CD4-positive, alpha-beta memory T cell (primary cell): Measurements from ENCODE around the gene CBL. TPM values are rescaled to one million over a fixed set of nuclear protein-coding genes. Genes with fewer than 3 reads are reported as not detected.
A peak's percentile ranks its signal among the peaks of the same experiment; 100 is the strongest.

Experiments
- CTCF ChIA-PET: fragments of 350-600 bp; sonication (Branson Sonifier 250); formaldehyde crosslinking; loops from one replicate; lab custom pipeline; 2021; ENCODE audit warnings: inconsistent platforms; ENCODE audit not compliant: partially characterized antibody; lab: Charles Lee
- POLR2A ChIA-PET: fragments of 350-600 bp; sonication (Branson Sonifier 250); formaldehyde crosslinking; loops from one replicate; lab custom pipeline; 2021; ENCODE audit not compliant: partially characterized antibody; lab: Charles Lee
- DNase-seq, 5 donors: peaks; one replicate each; pipeline versions ENCODE4 v3.0.0 to v3.0.0-alpha.2; 2020 to 2022; ENCODE audit warnings: mixed read lengths in 1 of 5
- H3K27ac ChIP-seq: one replicate; pipeline ENCODE4 v1.7.0; 2013; ENCODE audit warnings: low read depth, low read length
- H3K27me3 ChIP-seq: 2 replicates; pipeline ENCODE4 v1.7.0; 2013; ENCODE audit warnings: mild to moderate bottlenecking, low read length, moderate library complexity; ENCODE audit not compliant: insufficient read depth
- H3K36me3 ChIP-seq: 2 replicates; pipeline ENCODE4 v1.7.0; 2013; ENCODE audit warnings: mild to moderate bottlenecking, low read length, moderate library complexity; ENCODE audit not compliant: insufficient read depth
- H3K4me1 ChIP-seq: 2 replicates; pipeline ENCODE4 v1.7.0; 2013; ENCODE audit warnings: mild to moderate bottlenecking, low read length, moderate library complexity; ENCODE audit not compliant: insufficient read depth
- H3K4me3 ChIP-seq, 2 donors: one replicate each; pipeline ENCODE4 v1.7.0; 2013; ENCODE audit warnings: low read length in 2 of 2, mild to moderate bottlenecking in 1 of 2
- H3K9me3 ChIP-seq, 2 donors: one replicate each; pipeline ENCODE4 v1.7.0; 2013; ENCODE audit warnings: low read length in 2 of 2, control low read depth in 1 of 2; ENCODE audit not compliant: control insufficient read depth in 1 of 2
- H3K27ac Mint-ChIP-seq, 7 donors: one replicate each; pipeline ENCODE4 v1.8.0; 2020 to 2021; ENCODE audit warnings: mixed read lengths in 7 of 7, mild to moderate bottlenecking in 6 of 7, inconsistent platforms in 3 of 7, moderate library complexity in 3 of 7
- H3K27me3 Mint-ChIP-seq, 2 donors: one replicate each; pipeline ENCODE4 v1.8.0; 2020 to 2021; ENCODE audit warnings: mixed read lengths in 2 of 2
- H3K36me3 Mint-ChIP-seq, 2 donors: one replicate each; pipeline ENCODE4 v1.8.0; 2020 to 2021; ENCODE audit warnings: mixed read lengths in 2 of 2, inconsistent platforms in 1 of 2, mild to moderate bottlenecking in 1 of 2
- H3K4me1 Mint-ChIP-seq, 4 donors: one replicate each; pipeline ENCODE4 v1.8.0; 2020 to 2021; ENCODE audit warnings: mixed read lengths in 4 of 4, mild to moderate bottlenecking in 1 of 4
- H3K4me3 Mint-ChIP-seq, 8 donors: one replicate each; pipeline ENCODE4 v1.8.0; 2020 to 2021; ENCODE audit warnings: mixed read lengths in 8 of 8, mild to moderate bottlenecking in 7 of 8, moderate library complexity in 6 of 8, inconsistent platforms in 3 of 8
- H3K9me3 Mint-ChIP-seq, 8 donors: one replicate each; pipeline ENCODE4 v1.8.0; 2020 to 2021; ENCODE audit warnings: mixed read lengths in 8 of 8, mild to moderate bottlenecking in 5 of 8, inconsistent platforms in 3 of 8, moderate library complexity in 1 of 8
- intact Hi-C: fragments of 100-400 bp; cut with micrococcal nuclease; formaldehyde crosslinking; loops from one replicate; pipeline ENCODE4 v1.15.1; 2023
- polyA plus RNA-seq, 2 donors: library from polyadenylated mRNA; unstranded; fragments of 300-500 nt; fragmentation: Illumina TruSeq; gene quantifications; one replicate each; pipeline ENCODE4 v1.2.3, GENCODE V29; 2021
- total RNA-seq, 2 experiments: library from RNA; stranded (reverse); gene quantifications; one replicate each; pipeline ENCODE4 v1.2.3, GENCODE V29; 2021

The CBL gene
- total and polyA plus RNA-seq, 4 experiments from 2014 or later, result 3.6 to 39.8 (median 27.6) TPM

DNA sequence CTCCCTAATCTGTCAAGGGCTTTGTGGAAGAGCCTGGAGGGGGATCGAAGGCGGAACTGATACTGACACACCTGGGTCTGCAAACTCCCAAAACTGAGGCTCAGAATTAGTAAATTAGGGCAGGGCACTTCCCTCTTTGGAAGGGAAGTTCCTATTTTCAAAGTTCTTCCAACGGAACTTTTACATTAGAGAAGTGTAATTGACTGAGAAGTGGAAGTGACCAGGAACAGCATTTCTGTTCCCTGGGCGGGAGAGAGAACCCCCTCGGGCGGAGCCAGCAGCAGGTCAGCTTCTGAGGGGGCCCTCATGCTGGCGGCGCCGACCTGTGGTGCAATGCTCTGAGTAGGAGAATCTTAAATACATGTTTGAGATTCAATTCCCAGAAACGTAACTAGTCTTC lies 1.1 kb upstream of the CBL start:
- ChIA-PET CTCF (interaction anchor here (0.7 to 4.9 kb wide), 22 partner anchors 9 to 612 kb away, joined by 3 to 79 read pairs (median 5); partner anchors contain the start of genes HINFP and VPS11), POLR2A (interaction anchor here (1.0 to 3.3 kb wide), 14 partner anchors 15 to 137 kb away, joined by 3 to 44 read pairs (median 10); partner anchors contain the start of genes DPAGT1, HMBS, NLRX1 and VPS11)
- peaks cover 15 to 47% (median 27%) of the 10 kb centered on the region in 4 donors for H3K4me1 Mint-ChIP-seq
- peak overlapping the region; percentile 26 to 85 (median 61) for H3K4me3 Mint-ChIP-seq
- no peaks in the 10 kb centered on the region for H3K9me3 ChIP-seq
- DNase-seq, result no peak
- H3K27ac Mint-ChIP-seq, result peak overlapping the region in 5 of 7 donors; percentile 47 to 77 (median 68)
- peaks cover 4 to 6% of the 10 kb centered on the region in 2 donors for H3K36me3 Mint-ChIP-seq
- H3K4me1 ChIP-seq, result peaks cover 34% of the 10 kb centered on the region
- H3K27me3 ChIP-seq, result no peaks in the 10 kb centered on the region
- no peaks in the 10 kb centered on the region for H3K9me3 Mint-ChIP-seq
- no peaks in the 10 kb centered on the region for H3K27me3 Mint-ChIP-seq
- intact Hi-C loops, result loop anchor here (1.0 to 5.0 kb wide), 3 partner anchors 37 to 118 kb away; no protein-coding TSS in a partner anchor
- no peak overlapping the region for H3K4me3 ChIP-seq
- H3K27ac ChIP-seq, result no peak overlapping the region
- H3K36me3 ChIP-seq, result no peaks in the 10 kb centered on the region

GRCh38 chr11:119206511-119207414 lies 624 bp downstream of the CBL start:
- peak; percentile 38 to 73 (median 45) for DNase-seq
- peaks cover 4 to 6% of the 10 kb centered on the region in 2 donors for H3K36me3 Mint-ChIP-seq
- H3K4me3 Mint-ChIP-seq, result peak overlapping the region; percentile 91 to 100 (median 96)
- Histone ChIP-seq H3K4me3 (peak overlapping the region; percentile 64 to 94), H3K27ac (peak overlapping the region; percentile 77), H3K27me3 (no peaks in the 10 kb centered on the region), H3K9me3 (no peaks in the 10 kb centered on the region), H3K36me3 (no peaks in the 10 kb centered on the region), H3K4me1 (peaks cover 35% of the 10 kb centered on the region)
- intact Hi-C loops, result loop anchor here (1.0 to 5.0 kb wide), 3 partner anchors 22 to 78 kb away; no protein-coding TSS in a partner anchor
- CTCF ChIA-PET, result interaction anchor here (0.6 to 4.9 kb wide), 36 partner anchors 11 to 614 kb away, joined by 3 to 79 read pairs (median 5); partner anchors contain the start of genes HINFP and VPS11
- H3K27ac Mint-ChIP-seq, result peak overlapping the region; percentile 80 to 96 (median 94)
- H3K9me3 Mint-ChIP-seq, result no peaks in the 10 kb centered on the region
- POLR2A ChIA-PET, result interaction anchor here (0.5 to 3.3 kb wide), 36 partner anchors 9 to 416 kb away, joined by 3 to 44 read pairs (median 5); partner anchors contain the start of genes C2CD2L, DDX6, DPAGT1 and HMBS
- H3K4me1 Mint-ChIP-seq, result peaks cover 15 to 57% (median 29%) of the 10 kb centered on the region in 4 donors
- no peaks in the 10 kb centered on the region for H3K27me3 Mint-ChIP-seq

DNA sequence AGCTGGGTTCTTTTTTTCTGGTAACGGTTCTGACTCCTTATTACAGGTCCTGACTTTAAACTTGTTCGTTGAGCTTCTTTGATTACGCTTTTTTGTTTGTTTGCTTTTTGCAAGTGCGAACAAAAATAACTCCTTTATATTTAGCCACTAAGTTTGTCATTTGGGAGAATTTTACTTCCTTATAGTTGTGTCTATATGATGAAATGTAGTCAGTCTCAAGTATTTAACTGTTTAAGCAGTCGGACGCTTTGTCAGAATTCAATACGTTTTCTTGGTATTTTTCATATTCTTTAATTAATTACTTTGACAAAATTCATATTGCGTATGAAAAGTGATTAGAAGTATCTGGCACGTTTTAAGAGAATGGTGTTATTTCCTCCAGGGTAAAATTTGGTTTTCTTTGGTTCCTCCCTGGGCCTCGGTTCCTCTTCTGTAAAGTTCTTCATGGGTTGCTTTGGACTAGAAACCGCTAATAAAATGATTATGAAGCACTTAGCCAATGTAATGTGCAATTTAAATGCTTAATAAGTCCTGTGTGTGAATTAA lies 1.3 kb downstream of the CBL start:
- no peaks in the 10 kb centered on the region for H3K36me3 ChIP-seq
- peak overlapping the region; percentile 34 for H3K27ac ChIP-seq
- no peaks in the 10 kb centered on the region for H3K9me3 Mint-ChIP-seq

DNA sequence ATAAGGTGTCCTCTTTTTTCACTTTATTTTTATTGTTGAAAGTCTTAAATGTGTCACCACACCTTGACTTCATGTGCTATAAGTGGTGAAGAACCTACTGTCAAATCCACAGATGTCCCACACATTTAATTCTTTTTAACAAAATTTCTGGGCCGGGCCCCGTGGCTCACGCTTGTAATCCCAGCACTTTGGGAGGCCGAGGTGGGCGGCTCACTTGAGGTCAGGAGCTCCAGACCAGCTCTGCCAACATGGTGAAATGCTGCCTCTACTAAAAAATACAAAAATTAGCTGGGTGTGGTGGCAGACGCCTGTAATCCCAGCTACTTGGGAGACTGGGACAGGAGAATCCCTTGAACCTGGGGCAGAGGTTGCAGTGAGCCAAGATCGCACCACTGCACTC lies 3.0 kb downstream of the CBL start:
- Histone ChIP-seq H3K36me3 (no peaks in the 10 kb centered on the region), H3K4me3 (no peak overlapping the region), H3K4me1 (peaks cover 41% of the 10 kb centered on the region), H3K27ac (no peak overlapping the region), H3K9me3 (no peaks in the 10 kb centered on the region), H3K27me3 (no peaks in the 10 kb centered on the region)
- no peak for DNase-seq
- no peak overlapping the region for H3K27ac Mint-ChIP-seq
- H3K4me3 Mint-ChIP-seq, result peak overlapping the region in 4 of 8 donors; percentile 11 to 58 (median 44)
- intact Hi-C loops, result loop anchor here (5.0 kb wide), 1 partner anchor 33 kb away; no protein-coding TSS in a partner anchor
- H3K36me3 Mint-ChIP-seq, result peaks cover 4 to 6% of the 10 kb centered on the region in 2 donors
- ChIA-PET POLR2A (no interaction called here), CTCF (interaction anchor here (0.7 to 4.3 kb wide), 4 partner anchors 12 to 91 kb away, joined by 3 to 24 read pairs (median 7); no protein-coding TSS in a partner anchor)
- H3K4me1 Mint-ChIP-seq, result peaks cover 17 to 70% (median 37%) of the 10 kb centered on the region in 4 donors
- H3K27me3 Mint-ChIP-seq, result no peaks in the 10 kb centered on the region
- H3K9me3 Mint-ChIP-seq, result no peaks in the 10 kb centered on the region

More for the DNA sequence above, 1.3 kb downstream of the CBL start:
- ChIA-PET POLR2A (interaction anchor here (1.2 to 3.3 kb wide), 8 partner anchors 8 to 76 kb away, joined by 4 to 44 read pairs (median 16); no protein-coding TSS in a partner anchor), CTCF (interaction anchor here (0.9 to 4.9 kb wide), 6 partner anchors 19 to 115 kb away, joined by 5 to 79 read pairs (median 30); no protein-coding TSS in a partner anchor)
- Histone ChIP-seq H3K27me3 (no peaks in the 10 kb centered on the region), H3K9me3 (no peaks in the 10 kb centered on the region), H3K4me1 (peaks cover 35% of the 10 kb centered on the region), H3K4me3 (peak overlapping the region; percentile 64 to 94)
- H3K27ac Mint-ChIP-seq, result peak overlapping the region; percentile 68 to 96 (median 94)
- intact Hi-C loops, result loop anchor here (2.0 to 5.0 kb wide), 2 partner anchors 21 to 35 kb away; no protein-coding TSS in a partner anchor
- peaks cover 4 to 6% of the 10 kb centered on the region in 2 donors for H3K36me3 Mint-ChIP-seq
- H3K27me3 Mint-ChIP-seq, result no peaks in the 10 kb centered on the region
- peaks cover 15 to 57% (median 29%) of the 10 kb centered on the region in 4 donors for H3K4me1 Mint-ChIP-seq
- DNase-seq, result no peak
- peak overlapping the region; percentile 91 to 100 (median 96) for H3K4me3 Mint-ChIP-seq

DNA sequence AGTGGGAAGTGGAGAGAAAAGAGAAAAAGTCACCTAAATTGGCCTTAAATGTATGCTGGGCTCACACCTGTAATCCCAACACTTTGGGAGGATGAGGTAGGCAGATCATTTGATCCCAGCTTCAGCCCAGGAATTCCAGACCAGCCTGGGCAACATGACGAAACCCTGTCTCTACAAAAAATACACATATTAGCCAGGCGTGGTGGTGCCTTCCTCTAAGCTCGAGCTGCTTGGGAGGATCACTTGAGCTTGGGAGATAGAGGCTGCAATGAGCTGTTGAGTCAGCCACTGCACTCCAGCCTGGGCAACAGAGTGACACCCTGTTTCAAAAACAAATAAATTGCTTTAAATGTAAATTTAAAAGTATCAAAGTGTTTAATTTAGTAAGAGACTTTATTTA lies 3.9 kb downstream of the CBL start:
- H3K4me1 Mint-ChIP-seq, result peaks cover 24 to 71% (median 43%) of the 10 kb centered on the region in 4 donors
- peak overlapping the region in 2 of 7 donors; percentile 51 to 68 for H3K27ac Mint-ChIP-seq
- Histone ChIP-seq H3K9me3 (no peaks in the 10 kb centered on the region), H3K36me3 (no peaks in the 10 kb centered on the region), H3K4me3 (no peak overlapping the region), H3K27me3 (no peaks in the 10 kb centered on the region), H3K27ac (no peak overlapping the region), H3K4me1 (peaks cover 49% of the 10 kb centered on the region)
- H3K27me3 Mint-ChIP-seq, result no peaks in the 10 kb centered on the region
- intact Hi-C loops, result no loop called here
- H3K9me3 Mint-ChIP-seq, result no peaks in the 10 kb centered on the region
- H3K36me3 Mint-ChIP-seq, result peaks cover 4 to 6% of the 10 kb centered on the region in 2 donors
- DNase-seq, result no peak
- peak overlapping the region in 1 of 8 donors; percentile 45 for H3K4me3 Mint-ChIP-seq
- ChIA-PET POLR2A (no interaction called here), CTCF (interaction anchor here (0.7 to 4.3 kb wide), 6 partner anchors 13 to 161 kb away, joined by 3 to 24 read pairs (median 6); no protein-coding TSS in a partner anchor)

- peaks cover 32 to 70% (median 50%) of the 10 kb centered on the region in 4 donors for H3K4me1 Mint-ChIP-seq
- no peaks in the 10 kb centered on the region for H3K9me3 Mint-ChIP-seq
- peak overlapping the region in 6 of 7 donors; percentile 9 to 86 (median 71) for H3K27ac Mint-ChIP-seq
Observed at GRCh38 chr11:119218141-119218878, 12.2 kb downstream of the CBL start.

More at GRCh38 chr11:119218141-119218878, 12.2 kb downstream of the CBL start:
- Histone ChIP-seq H3K4me3 (no peak overlapping the region), H3K9me3 (no peaks in the 10 kb centered on the region), H3K27ac (no peak overlapping the region), H3K27me3 (no peaks in the 10 kb centered on the region), H3K4me1 (peaks cover 36% of the 10 kb centered on the region), H3K36me3 (no peaks in the 10 kb centered on the region)
- Mint-ChIP-seq H3K4me3 (peak overlapping the region in 1 of 8 donors; percentile 31), H3K27me3 (no peaks in the 10 kb centered on the region), H3K36me3 (peaks cover 0 to 9% of the 10 kb centered on the region in 2 donors)
- CTCF ChIA-PET, result interaction anchor here (1.1 kb wide), 2 partner anchors 12 to 20 kb away, joined by 3 to 4 read pairs; partner anchors contain the start of gene CBL
- intact Hi-C loops, result no loop called here
- POLR2A ChIA-PET, result interaction anchor here (1.9 kb wide), 1 partner anchor 12 kb away, joined by 5 read pairs; the partner anchor contains the start of gene CBL
- no peak for DNase-seq
